A549 treated with CORT108297 at 1 μM for 4 hours (cell line): Measurements from ENCODE around the gene MS4A3. TPM values are rescaled to one million over a fixed set of nuclear protein-coding genes. Genes with fewer than 3 reads are reported as not detected.

Source experiments
- total RNA-seq: library from RNA; stranded (reverse); fragments of 200-300 nt; extraction: Qiagen RNA extraction; gene quantifications from 5 replicates; pipeline ENCODE4 v1.2.3, GENCODE V29; 2022

Gene MS4A3, protein sequence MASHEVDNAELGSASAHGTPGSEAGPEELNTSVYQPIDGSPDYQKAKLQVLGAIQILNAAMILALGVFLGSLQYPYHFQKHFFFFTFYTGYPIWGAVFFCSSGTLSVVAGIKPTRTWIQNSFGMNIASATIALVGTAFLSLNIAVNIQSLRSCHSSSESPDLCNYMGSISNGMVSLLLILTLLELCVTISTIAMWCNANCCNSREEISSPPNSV
- total RNA-seq = not detected in 5 replicates

DNA sequence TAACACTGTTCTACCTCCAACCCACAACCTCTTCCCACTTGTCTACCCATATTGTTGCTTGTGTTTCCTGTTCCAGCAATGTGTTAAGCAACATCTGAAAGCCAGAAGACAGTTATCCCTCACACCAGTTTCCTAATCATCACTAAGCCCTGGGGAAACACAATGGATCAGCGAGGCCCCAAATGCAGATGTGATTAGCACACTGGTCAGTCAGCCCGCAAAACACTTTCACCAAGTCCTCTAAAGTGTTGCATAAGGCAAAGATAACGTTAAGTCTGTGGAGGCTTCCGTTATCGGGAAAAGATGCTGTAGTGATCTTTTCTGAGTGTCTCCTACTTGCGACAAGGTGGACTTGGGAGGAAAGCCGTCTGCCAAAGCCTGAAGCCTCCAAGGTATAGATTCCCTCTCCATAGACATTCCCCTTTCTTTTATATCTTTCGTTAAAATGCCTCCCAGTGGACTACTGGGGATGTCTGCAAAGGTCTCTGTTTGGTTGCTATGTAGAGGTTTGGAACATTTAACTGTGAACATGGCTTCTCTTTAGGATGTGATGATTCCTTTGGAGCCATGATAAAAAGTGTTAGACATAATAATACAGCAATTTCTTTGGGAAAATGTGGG lies at the start of gene MS4A3:
MS4A3 (plus strand) TSS at position 317 of the 621 bp plus-strand sequence. CDS start 4,496 bp downstream, outside the sequence.

GRCh38 chr11:60016881-60017280 lies 39.6 kb upstream of the MS4A3 start, which contains the start of gene OOSP4B:
OOSP4B (plus strand) TSS chr11:60017181.

GRCh38 chr11:60040109-60040508 lies 16.4 kb upstream of the MS4A3 start, which contains the start of gene OOSP2:
OOSP2 (plus strand) TSS chr11:60040409; CDS start chr11:60040460, 51 bp downstream.

GRCh38 chr11:60088364-60088763 lies 31.9 kb downstream of the MS4A3 start, which contains the start of gene MS4A2:
MS4A2 (plus strand) TSS chr11:60088664; CDS start chr11:60088766, 102 bp downstream.

Other genes with a start within 250 kb of the MS4A3 start
- 64.2 to 65.4 TPM (median 64.9 TPM) in 5 replicates for gene MRPL16, start 245.9 kb upstream of the MS4A3 start, total RNA-seq
- not detected in 5 replicates for gene CBLIF, start 211.2 kb upstream of the MS4A3 start, total RNA-seq
- gene TCN1, start 190.2 kb upstream of the MS4A3 start, total RNA-seq = 0.16 to 0.30 TPM (median 0.21 TPM) in 5 replicates
- not detected in 5 replicates for gene OOSP3, start 177.9 kb upstream of the MS4A3 start, total RNA-seq
- not detected in 5 replicates for gene OOSP1, start 118.2 kb upstream of the MS4A3 start, total RNA-seq
- not detected in 5 replicates for gene OOSP4A, start 92.6 kb upstream of the MS4A3 start, total RNA-seq
- not detected in 5 replicates for gene OOSP4B, start 39.5 kb upstream of the MS4A3 start, total RNA-seq
- not detected in 5 replicates for gene OOSP2, start 16.3 kb upstream of the MS4A3 start, total RNA-seq
- gene MS4A2, start 32.0 kb downstream of the MS4A3 start, total RNA-seq = not detected in 5 replicates
- not detected in 5 replicates for gene MS4A6A, start 126.4 kb downstream of the MS4A3 start, total RNA-seq
- gene MS4A4E, start 186.5 kb downstream of the MS4A3 start, total RNA-seq = not detected in 5 replicates
- not detected in 5 replicates for gene MS4A4A, start 224.0 kb downstream of the MS4A3 start, total RNA-seq